ENCODE data around the gene PLD4.

DNA sequence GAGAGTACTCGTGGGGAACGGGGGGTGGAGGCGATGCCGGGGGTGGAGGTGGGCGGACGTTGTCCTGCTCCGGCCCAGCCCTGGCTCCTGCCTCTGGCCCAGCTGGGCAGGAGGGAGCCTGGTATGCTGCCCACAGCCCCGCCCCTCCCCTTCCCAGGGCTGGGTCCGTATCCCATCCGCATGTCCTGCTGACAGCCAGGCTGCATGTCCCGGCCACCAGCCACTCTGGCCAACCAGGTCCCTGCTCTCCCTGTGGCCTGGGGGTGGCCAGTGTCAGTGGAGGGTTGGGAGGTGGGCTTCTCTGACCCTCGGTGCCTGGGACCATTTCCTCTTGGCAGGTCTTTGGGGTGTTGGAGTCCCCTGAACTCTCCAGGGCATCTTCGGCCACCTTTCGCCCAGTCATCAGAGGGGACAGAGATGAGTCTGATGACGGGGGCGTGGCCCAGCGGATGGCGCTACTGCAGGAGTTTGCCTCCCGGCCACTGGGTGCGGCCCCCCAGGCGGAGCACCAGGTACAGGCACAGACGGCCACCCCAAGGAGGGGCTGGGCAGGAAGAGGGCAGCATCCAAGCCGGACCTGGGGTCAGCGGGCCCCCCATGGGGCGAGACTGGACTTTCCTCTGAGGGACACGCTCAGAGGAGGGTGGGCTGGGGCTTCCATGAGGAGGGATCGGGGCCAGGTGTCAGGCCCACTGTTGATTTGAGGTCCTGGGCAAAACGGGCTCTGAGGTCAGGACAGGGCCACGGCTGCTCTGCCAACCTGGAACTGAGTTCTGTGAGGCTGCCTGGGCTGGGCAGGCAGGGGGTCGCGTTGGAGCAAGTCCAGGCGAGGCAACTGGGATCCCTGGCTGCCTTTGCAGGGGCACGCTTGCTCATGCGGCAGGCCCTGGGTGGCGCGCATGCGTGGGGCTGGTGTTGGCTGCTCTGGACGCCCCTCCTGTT is 39.4 kb upstream of the PLD4 start:
- TF ChIP-seq, protein P1, sequence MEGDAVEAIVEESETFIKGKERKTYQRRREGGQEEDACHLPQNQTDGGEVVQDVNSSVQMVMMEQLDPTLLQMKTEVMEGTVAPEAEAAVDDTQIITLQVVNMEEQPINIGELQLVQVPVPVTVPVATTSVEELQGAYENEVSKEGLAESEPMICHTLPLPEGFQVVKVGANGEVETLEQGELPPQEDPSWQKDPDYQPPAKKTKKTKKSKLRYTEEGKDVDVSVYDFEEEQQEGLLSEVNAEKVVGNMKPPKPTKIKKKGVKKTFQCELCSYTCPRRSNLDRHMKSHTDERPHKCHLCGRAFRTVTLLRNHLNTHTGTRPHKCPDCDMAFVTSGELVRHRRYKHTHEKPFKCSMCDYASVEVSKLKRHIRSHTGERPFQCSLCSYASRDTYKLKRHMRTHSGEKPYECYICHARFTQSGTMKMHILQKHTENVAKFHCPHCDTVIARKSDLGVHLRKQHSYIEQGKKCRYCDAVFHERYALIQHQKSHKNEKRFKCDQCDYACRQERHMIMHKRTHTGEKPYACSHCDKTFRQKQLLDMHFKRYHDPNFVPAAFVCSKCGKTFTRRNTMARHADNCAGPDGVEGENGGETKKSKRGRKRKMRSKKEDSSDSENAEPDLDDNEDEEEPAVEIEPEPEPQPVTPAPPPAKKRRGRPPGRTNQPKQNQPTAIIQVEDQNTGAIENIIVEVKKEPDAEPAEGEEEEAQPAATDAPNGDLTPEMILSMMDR (IDR thresholded peaks at IDR 0.05; ENCODE audit: borderline replicate concordance, extremely low read depth, low read length, poor library complexity, severe bottlenecking): no peak
- TF ChIP-seq EZH2 (IDR thresholded peaks at IDR 0.05; ENCODE audit: borderline replicate concordance, low read depth, low read length, severe bottlenecking): no peak
